ENCODE measurements around the gene ISLR2.

Gene ISLR2

GRCh38 chr15:74178326-74179100 is 48.1 kb downstream of the ISLR2 start:
- no peak for DNase-seq (ENCODE audit: low spot score)

GRCh38 chr15:74179101-74179841 is 48.9 kb downstream of the ISLR2 start:
- DNase-seq (ENCODE audit: low spot score): no peak

- DNase-seq (ENCODE audit: low spot score): no peak
Observed at GRCh38 chr15:74179983-74180880, 49.8 kb downstream of the ISLR2 start.

DNA sequence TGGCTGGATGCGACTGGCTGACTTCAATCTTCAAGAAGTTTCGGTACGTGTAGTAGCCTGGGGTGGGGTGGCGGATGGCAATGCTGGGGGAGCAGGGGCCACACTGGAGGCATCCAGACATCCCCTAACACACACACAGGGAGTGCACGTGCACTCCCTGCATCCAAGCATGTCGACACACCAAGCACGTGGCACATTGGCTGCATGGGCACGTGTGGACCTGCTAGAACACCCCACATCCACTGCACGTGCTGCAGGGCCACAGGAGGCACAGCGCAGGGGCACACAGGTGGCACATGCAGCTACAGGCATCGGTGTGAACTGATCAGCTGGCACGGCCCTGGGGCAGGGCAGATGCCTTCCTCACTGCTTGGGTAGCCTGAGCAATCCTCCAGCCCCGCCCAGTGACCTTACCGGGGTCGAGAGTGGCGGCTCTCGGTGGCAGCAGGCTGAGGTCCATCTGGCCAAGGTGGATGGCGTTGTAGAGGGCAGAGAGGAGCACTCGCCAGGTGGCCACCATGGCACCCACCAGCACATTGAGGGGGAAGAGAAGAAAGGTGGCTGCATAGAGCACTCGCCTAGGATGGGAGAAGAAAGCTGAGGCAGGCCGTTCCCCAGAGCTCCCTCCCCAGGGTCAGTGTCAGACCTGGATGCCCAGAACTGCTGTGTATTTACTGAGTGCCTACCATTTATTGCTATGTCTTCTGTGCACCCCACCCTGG is 50.7 kb downstream of the ISLR2 start:
- no peak for DNase-seq (ENCODE audit: low spot score)

DNA sequence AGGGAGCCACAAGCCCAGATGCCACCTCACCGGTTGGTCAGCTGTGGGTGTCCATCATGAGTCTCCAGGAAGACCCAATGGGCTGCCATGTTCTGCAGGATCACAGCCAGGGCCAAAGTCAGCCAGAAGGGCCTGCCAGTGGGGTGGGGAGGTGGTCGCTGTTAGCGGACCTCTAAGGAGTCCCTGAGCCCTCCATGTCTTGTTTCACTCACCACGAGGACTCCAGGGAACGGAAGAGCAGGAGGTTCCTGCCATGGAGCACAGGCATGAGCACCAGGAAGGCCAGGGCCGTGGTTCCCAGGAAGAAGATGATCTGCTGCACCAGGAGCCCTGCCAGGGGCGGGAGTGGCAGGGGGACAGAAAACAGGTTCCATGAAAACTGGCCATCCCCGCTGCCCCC is 51.7 kb downstream of the ISLR2 start:
- no peak for DNase-seq (ENCODE audit: low spot score)

DNA sequence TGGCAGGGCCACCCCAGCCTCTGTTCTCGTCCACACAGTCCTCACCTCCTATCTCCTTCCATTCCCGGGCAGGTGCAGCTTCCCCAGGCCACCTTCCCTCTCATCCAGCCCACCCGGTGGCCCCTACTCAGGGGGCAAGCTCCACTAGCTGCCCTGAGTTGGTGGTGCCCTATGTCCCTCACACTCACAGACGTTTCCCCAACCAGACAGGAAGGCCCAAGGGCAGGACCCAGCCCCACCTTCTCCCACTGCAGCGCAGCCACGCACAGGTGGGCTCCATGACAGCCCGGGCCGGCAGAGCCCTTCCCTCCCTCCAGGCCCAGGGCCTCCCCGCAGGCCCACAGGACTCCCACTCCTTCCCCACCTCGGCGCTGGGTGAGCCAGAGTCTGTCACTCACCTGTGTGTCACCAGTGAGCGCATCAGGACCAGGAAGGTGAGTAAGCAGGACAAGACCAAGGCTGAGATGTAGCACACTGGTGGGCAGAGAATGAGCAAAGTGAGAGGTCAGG is 54.3 kb downstream of the ISLR2 start:
- DNase-seq (ENCODE audit: low spot score): no peak

DNA sequence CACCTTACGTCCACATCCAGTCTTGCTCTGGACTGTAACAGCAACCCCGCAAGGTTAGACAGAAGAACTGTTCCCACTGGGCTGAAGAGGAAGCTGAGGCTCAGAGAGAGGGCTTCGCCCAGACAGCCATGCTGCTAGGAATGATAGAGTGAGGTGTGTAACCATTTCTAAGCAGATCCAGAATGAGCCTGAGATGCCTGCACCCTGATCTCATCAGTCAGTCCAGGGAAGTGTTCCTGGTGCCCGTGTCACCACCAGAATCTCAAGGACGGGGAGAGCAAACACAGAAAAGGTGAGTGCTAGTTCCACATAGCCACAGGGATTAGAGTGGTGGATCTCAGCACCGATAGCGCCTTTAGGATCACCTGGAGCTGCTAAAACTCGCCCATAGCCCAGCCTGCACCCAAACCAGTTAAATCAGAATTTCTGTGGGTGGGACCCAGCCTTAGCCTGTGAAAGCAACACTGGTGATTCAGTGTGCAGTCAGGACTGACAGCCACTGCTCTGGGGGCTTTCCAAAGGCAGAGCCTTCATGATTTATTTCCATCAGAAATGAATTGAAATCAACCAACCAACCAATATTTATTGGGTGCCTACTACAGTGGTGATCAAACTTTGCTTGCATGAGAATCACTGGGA is 55.4 kb downstream of the ISLR2 start:
- DNase-seq (ENCODE audit: low spot score): no peak

All from RKO (cell line).